Midbrain (tissue), 1 donor: ENCODE results near the gene CALU.

ENCODE experiments used
- DNase-seq: peaks from one replicate; lab custom pipeline; 2025; lab: John Stamatoyannopoulos, UW

The CALU gene

DNA sequence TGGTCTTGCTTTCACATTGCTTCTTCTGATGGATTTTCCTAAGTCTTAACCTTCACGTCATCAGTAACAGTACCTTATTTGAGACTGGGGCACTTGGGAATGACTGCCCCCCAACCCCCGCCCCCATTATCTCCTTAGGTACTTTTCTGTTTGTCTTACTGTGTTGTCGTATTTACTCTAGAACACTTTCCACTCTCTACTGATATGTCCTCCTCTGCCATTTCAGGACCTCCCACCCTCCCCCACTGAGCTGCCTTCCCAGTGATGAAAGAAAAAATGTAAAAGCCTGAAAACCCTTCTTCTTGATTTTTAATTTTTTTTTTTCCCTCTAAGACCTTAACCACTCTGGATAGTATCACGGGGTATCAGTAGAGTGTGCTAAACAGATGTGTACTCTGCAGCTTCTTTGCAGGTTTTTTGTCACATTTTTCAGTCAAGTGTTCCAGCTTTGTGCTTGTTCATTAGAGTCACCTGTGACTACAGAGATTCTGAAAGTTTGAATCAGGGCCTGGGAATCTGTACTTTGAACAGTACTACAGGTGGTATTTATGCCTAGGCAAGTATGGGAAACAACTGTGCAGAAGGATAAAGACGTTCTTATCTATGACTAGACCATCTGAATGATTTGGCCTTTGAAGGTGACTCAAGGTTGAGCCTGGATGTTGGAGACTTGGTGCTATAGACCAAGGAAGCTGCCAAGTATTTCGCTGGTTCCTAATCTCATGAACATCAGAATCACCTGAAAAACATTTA, 8.3 kb downstream of the CALU start:
- no peak for DNase-seq

DNA sequence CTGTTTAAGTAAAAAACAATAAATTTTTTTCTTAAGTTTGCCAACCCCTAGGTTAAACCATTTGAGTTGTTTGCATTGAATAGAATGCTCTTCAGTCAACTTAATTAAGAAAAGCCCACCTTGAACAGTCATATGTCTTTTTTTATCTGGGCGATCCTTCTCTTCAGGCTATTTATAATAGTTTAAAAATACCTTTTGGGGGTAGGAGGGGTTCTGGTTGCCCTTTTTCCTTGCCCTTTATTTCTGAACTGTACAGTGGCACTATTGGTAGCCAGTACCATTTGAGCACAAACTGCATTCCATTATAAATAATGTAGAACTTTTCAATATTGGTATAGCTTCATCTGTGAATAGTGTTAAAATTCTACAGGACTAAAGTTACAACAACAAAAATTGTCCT, 13.1 kb downstream of the CALU start:
- no peak for DNase-seq

DNA sequence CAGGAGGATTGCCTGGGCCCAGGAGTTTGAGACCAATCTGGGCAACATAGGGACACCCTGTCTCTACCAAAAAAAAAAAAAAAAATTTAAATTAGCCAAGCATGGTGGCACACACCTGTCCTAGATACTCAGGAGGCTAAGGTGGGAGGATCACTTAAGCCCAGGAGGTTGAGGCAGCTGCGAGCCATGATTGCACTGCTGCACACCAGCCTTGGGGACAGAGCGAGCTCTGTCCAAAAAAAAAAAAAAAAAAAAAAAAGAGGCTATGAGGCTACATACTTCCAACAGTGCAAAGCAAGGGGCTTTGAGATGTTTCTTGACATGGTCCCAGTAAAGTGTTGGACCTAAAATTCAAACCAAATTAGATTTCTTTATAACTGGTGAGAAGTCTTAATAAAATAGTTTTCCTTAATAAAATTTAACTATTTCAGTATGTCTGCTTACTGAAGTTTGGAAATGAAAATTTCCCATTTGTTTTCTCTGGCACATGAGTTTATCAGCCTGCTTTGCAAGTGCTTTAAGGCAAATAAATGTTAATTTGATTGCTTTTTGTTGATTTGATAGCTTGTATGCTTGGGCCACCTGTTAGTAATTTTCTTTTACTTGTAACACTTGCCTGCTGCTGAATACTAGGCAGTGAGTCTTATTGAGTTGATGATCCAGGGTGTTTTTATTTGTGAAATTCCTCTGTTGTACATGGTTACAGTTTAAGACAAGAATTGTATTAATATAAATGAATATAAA, 16.1 kb downstream of the CALU start:
- no peak for DNase-seq

DNA sequence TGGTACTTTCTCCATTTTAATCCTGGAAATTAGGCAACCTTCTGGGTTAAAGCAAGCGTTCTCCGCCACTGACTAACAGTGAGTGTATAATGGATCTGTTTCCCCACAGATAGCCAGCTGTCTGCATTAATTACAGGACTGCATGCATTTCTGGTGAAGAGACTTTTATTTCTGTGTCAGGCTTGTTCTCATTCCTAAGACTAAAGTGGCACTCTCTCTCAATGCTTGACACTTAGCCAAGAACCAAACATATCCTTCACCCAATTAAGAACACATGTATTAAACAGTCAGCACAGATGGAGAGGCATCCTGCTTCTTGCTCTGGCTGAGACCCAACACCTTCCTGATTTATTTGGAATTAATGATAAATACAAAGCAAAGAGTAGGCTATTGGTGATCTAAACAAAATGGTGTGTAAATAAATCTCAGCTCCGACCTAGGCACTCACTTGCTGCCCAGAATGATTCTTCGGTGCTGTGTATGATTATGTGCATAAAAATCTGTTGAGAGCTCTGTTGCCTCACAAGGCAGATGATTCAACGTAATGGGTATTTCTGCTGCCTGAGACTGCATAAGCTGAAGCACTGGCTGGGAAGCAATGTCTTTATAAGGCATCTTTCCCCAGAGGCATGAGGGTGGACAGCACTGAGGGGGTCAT, 16.8 kb downstream of the CALU start:
- no peak for DNase-seq

DNA sequence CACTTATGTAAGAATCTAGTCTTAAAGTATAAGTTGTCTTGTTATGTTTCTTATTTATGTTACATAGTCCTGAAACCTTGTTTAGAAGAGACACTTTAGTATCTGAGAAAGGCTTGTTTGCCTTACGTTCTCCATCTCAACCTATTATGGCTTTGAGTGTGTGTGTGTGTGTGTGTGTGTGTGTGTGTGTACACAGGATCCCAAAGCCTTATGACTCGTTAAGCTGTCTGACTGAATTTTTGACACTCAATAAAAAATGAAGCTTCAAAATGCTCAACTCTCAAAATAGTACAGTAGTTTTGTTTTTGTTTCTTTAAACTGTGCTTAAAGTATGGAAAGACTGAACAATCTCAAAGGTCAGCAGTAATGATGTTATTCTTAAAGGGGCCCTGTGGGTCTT, 18.0 kb downstream of the CALU start:
- DNase-seq: no peak

DNA sequence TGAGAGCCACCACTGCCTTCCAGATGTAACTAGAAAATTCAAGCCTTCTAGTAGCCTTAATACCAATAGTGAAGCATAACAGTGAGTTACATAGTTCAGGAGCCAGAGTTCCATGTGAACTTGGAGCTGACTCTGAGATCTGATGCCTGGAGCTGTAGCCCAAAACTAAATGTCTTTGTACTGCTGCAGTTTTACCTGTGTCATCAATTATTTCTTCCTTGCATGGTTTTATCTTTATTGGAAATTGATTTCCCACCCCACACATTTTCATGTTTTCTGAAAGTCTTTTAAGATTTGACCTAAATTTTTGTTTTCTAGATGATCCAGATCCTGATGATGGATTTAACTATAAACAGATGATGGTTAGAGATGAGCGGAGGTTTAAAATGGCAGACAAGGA, 19.4 kb downstream of the CALU start:
- no peak for DNase-seq

DNA sequence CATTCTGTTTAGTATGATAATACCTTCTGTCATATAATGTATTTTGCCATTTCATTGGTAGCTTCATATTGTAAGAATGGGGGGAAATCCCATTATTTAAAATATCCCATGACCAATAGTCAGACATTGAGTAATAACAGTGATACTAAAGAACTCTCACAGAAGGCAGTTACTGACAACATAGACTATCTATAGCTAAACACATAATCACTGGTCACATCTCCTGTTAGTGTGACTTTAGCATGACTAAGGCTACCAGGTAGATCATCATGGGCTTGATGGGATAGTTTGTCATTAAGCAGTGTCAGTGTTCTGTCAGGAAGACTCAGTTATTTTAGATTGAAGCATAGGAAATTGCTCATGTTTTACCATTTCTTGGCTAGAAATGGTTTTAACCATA, 20.1 kb downstream of the CALU start:
- DNase-seq: no peak

DNA sequence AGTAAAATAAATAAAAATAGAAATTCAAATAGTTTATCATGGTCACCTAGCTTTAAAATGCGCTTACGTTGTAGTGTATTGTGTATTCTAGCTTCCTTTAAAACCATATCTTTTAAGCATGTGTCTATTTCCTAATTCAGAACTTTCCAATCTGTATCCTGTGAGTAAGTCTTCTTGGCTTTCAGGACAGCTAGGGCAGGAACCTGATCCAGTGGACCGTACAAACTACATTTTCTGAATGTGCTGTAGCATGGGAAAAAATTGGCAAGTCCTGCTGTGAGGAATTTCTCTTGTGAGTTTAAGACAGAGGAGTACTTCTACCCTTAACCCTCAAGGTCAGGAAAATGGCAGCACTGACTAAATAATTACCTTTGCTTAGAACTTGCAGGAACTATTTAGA, 24.4 kb downstream of the CALU start:
- no peak for DNase-seq

DNA sequence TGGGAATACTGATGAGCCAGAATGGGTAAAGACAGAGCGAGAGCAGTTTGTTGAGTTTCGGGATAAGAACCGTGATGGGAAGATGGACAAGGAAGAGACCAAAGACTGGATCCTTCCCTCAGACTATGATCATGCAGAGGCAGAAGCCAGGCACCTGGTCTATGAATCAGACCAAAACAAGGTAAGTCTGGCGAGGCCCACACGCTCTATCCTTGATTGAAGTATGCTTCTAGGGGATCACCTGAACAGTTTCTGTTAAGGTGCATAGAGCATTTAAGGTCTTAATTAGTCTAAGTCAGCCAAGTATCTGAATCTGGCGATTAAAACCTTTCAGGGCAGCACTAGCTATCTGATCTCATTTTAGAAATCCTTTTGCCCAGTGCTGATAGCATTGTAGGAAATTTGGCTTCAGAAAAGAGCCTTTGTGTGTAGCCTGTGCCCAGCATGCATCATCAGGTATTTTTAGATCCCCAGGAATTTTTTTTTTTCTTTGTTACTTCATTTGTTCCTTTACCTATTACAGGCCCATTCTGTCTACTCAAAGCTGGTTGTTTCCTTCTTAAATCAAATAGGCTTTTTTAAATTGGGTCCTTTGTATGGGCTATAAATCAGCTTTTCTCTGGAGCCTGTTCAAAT, 28.4 kb downstream of the CALU start:
- no peak for DNase-seq

DNA sequence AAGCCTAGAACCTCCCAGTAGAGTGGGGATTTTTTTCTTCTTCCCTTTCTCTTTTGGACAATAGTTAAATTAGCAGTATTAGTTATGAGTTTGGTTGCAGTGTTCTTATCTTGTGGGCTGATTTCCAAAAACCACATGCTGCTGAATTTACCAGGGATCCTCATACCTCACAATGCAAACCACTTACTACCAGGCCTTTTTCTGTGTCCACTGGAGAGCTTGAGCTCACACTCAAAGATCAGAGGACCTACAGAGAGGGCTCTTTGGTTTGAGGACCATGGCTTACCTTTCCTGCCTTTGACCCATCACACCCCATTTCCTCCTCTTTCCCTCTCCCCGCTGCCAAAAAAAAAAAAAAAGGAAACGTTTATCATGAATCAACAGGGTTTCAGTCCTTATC, 31.1 kb downstream of the CALU start:
- DNase-seq: no peak

DNA sequence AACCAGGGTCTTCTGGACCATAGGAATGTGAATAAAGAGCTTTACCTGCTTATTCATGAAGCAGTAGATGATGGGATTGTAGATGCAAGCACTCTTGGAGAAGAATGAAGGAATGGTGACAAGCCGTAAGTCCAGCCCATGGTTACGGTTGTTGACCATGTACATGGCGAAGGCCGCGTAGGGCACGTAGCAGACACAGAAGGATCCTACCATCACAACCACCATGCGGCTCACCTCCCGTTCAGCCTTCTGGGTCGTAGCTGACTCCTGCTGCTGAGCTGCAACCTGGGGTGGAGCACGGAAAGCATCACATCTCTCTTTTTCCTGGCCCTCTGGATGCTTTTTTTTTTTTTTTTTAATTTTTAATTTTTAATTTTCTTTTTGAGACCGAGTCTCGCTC, 34.4 kb downstream of the CALU start:
- no peak for DNase-seq

DNA sequence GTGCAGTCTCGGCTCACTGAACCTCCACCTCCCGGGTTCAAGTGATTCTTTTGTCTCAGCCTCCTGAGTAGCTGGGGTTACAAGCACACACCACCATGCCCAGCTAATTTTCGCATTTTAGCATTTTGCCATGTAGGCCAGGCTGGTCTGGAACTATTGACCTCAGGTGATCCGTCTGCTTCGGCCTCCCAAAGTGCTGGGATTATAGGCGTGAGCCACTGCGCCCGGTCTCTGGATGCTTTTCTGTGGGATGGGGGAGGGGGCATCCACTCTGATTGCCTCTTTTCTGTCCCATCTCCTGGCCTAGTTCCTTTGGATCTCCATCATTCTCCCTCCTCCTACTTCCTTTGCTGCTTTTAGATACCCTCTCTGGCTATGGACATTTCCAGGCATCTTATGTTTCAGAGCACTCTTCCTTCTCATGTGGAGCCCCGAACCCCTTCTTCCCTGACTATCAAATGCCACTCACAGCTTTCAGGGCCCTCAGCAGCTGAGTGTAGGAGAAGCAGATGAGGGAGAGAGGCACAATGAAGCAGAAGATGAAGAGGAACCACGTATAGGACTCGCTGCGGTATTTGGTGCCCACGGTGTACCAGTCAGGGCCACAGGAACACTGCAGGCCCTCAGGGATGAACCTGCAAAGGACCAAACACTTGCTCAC, 35.0 kb downstream of the CALU start:
- DNase-seq: no peak

DNA sequence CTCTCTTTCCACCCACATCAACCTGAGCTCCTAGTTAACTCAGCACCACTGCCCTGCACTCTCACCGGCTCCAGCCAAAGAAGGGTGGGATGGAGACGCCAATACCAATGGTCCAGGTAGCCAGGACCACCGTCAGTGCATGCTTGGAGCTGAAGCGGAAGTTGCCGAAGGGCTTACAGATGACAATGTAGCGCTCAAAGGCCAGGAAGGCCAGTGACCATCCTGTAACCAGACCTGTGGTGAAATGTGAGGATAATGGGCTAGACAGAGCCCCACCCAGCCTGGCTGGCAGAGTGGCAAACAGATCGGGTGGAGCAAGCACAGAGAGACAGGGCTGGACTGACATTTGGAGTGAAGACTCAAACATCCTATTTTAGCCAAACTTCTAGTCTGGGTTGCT, 35.8 kb downstream of the CALU start:
- no peak for DNase-seq

DNA sequence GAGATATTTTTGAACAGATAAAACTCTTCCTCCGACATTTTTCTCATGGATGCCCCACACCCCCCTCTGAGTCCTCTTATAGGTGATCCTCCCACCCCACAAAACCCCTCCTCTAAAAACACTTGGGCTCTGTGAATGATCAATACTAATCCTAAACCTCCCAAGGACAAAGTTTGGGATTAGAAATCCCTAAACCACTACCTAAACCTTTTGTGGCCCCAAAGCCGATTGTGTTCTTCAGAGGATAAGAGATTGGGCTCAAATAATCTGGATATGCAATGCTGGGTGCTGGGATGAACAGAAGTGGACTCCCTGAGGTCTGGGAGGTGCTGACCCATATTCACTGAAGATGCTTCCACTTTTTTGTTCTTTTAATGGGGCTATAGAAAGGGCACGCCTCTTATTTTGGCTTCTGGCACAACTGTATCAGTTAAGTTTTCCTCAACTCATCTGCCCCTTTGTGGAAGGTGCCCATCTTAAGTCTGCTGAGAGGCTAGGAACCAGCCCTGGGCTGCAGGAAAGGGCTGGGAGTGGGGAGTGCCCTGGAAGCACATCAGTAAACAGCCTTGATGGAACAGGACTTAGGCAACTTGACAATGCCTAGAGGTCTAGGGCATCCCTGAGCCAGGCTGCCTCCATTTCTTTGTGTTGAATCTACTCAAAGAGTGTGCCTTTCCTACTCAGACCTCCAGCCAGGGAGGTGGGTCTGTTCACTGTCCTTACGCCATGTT, 36.8 kb downstream of the CALU start, which contains the start of gene OPN1SW:
Gene OPN1SW (minus strand): TSS at position 51 of the 731 bp plus-strand sequence. CDS start 13 bp downstream, at position 38.
- no peak for DNase-seq

DNA sequence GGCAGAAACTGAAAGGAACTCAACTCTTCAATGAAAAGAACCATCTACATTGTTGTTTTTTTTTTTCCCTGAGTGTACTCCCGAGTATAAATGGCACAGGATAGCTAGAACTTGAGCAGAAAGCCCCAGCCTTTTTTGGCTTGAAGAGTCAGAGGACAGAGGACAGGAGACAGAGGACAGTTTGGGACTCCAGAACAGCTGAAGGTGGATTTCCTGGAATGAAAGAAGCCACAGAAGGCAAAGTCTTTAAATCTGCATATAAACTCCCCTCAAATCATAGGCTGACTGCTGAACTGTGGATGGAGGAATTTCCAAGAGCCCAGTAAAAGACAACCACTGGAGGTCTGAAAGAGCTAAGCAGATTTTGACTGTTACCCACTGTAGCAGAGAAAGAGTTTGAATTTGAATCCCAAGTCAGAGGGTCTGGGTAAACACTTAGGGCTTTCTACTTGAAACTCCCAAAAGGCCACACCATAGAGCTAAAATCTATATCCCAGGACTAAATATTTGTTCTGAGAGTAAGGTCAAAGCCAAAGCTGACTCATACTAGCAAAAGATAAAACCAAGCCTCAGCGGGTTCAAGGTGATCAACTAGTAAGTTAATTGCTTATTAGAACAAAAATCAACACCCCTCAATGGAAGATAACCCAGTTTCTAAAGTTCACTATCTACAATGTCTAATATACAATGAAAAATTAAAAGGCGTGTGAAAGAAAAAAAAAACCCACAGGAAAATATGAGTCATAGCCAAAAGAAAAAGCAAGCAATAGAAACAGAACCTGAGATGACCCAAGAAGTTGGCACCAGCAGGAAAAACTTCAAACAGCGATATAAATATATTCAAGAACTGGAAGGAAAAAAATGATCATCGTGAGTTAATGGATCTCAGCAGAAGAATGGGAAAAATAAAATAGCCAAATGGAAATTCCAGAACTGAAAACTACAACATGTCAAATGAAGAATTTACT, 38.3 kb downstream of the CALU start:
- no peak for DNase-seq

DNA sequence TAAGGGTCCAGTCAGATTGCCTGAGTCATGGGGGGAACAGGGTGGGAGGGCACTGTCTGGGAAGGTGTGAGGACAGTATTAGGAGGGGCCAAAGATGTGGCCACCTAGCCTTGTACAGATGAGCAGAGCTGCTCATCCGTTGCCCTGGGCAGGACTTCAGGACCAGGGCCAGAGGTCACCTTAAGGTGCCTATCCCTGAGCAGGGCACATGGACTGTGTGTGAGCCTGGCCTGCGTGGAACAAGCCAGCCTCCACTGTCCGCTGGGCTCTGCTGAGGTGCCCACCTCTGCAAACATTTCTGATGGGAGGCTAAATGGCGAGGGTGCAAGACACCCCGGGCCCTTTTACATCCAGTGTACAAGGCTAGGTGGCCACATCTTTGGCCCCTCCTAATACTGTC, 39.8 kb downstream of the CALU start:
- DNase-seq: no peak

DNA sequence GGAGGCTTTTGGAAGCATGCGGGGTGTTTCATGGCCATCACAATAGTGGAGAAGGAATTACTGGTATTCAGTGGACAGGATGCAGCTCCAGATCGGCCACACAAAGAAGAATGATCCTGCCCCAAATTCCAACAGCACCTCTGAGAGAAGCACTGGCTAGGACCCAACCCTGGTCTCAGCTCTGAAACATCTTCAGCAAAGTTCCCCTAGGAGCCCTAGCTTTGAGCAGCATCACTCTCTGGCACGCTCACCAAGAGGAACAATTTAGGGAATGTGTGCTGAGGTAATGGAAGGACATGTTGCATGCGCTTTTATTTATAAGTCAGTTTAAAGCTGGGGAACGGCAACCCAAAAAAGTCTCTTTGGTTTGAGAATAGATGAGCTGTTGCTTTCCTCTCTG, 42.0 kb downstream of the CALU start:
- no peak for DNase-seq

DNA sequence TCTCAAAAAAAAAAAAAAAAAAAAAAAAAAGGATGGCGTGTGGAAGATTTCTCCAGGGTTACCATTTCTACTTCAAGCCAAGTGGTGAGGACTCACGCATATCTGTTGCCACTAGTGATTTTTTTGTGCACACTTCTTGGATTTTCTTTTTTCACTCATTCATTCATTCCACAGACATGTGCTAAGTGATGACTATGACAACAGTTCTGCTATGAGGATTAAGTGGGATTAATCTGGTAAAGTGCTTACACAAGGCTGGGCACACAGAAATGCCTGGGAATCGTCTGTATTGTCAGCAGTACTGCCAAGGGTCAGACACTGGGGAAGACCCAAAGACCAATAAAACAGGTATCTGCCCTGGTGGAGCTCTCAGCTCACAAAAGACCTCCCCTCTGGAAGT, 42.7 kb downstream of the CALU start:
- DNase-seq: no peak

DNA sequence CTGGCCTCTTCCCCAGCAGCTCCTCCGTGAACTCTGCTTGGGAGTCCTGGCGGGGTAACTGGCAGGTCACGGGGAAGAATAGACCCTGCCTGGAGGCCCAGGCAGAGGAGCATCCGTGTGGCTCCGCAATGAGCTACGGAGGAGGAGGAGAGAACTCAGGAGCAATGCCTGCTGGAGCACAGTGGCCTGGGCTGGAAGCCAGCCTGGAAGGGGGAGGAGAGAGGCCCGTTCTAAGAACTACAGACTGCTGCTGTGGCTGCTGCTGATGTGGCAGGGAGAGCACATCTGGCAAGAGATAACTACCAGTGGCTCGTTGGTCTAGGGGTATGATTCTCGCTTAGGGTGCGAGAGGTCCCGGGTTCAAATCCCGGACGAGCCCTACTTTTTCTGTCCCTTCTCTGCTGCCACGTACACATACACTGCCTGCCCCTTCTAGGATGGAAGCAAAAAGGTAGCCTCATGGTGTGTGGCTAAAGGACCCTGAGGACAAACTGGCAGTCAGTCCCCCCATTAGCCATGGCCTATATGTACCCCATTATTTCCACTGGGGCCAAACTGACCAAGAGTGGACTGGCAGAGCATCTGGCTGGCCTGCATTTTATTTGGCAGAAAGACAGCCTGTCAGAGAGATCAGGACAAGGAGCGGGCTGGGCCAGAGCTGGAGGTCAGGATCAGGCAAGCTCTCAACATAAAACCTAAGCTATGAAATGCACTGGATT, 44.1 kb downstream of the CALU start:
- DNase-seq: no peak

DNA sequence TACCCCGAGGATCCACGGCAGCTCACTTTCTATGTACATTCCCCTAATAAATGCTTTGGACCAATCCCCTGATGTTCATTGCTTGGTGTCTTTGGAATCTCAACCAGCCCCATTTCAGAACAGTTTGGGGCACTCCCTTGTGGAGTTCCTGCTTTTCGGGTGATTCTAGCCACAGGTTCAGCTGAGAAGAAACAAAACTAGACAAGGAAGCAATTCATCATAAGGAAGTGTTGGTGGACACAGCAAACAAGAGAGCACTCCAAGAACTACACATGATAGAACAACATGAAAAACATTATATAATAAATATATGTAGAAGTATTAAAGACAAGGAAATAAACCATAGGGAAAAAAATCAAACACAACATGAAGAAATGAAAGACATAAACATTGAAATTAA, 46.6 kb downstream of the CALU start:
- no peak for DNase-seq
